Ishikawa (cell line): ENCODE results near the gene SYTL4.

Source experiments
- CEBPB ChIP-seq: IDR thresholded peaks from 2 replicates; pipeline ENCODE4 v1.6.1; 2012
- CREB1 ChIP-seq: IDR thresholded peaks from 2 replicates; pipeline ENCODE4 v1.6.1; 2012; ENCODE audit warnings: low read depth
- EGR1 ChIP-seq: IDR thresholded peaks from 2 replicates; pipeline ENCODE4 v1.6.1; 2012
- EP300 ChIP-seq: IDR thresholded peaks from 2 replicates; pipeline ENCODE4 v1.6.1; 2012; ENCODE audit warnings: borderline replicate concordance
- FOXM1 ChIP-seq: IDR thresholded peaks from 2 replicates; pipeline ENCODE4 v1.6.1; 2012; ENCODE audit warnings: low read depth, borderline replicate concordance
- MAX ChIP-seq: IDR thresholded peaks from 2 replicates; pipeline ENCODE4 v1.6.1; 2012
- NFIC ChIP-seq: IDR thresholded peaks from 2 replicates; pipeline ENCODE4 v1.6.1; 2012
- RAD21 ChIP-seq: IDR thresholded peaks from 2 replicates; pipeline ENCODE4 v1.6.1; 2012; ENCODE audit warnings: low read depth
- REST ChIP-seq: IDR thresholded peaks from 2 replicates; pipeline ENCODE4 v1.6.1; 2012; ENCODE audit warnings: low read depth, mild to moderate bottlenecking
- TAF1 ChIP-seq: IDR thresholded peaks from 2 replicates; pipeline ENCODE4 v1.6.1; 2012; ENCODE audit warnings: low read depth, mild to moderate bottlenecking
- TCF12 ChIP-seq: IDR thresholded peaks from 2 replicates; pipeline ENCODE4 v1.6.1; 2012; ENCODE audit warnings: low read depth
- TEAD4 ChIP-seq: IDR thresholded peaks from 2 replicates; pipeline ENCODE4 v1.6.1; 2012
- USF1 ChIP-seq: IDR thresholded peaks from 2 replicates; pipeline ENCODE4 v1.6.1; 2012
- YY1 ChIP-seq: IDR thresholded peaks from 2 replicates; pipeline ENCODE4 v1.6.1; 2012; ENCODE audit warnings: low read depth
- ZBTB7A ChIP-seq: IDR thresholded peaks from 2 replicates; pipeline ENCODE4 v1.6.1; 2012; ENCODE audit warnings: low read depth

SYTL4 gene

GRCh38 chrX:100731441-100732281, at the start of gene SYTL4:
Gene SYTL4, minus strand, starts transcription at chrX:100732121. Its CDS starts 30,084 bp downstream, at chrX:100702037.
- TF ChIP-seq RAD21 (no peak), EP300 (no peak), FOXM1 (no peak), CEBPB (no peak), USF1 (no peak), TAF1 (no peak), CREB1 (no peak), TEAD4 (no peak), EGR1 (no peak), ZBTB7A (no peak; the same call in 1 of the 2 replicates), NFIC (no peak), TCF12 (no peak), MAX (no peak), YY1 (no peak), REST (no peak)

GRCh38 chrX:100768679-100769338, 36.9 kb upstream of the SYTL4 start:
- TF ChIP-seq TAF1 (no peak), YY1 (no peak), ZBTB7A (no peak), CREB1 (no peak), RAD21 (peak; percentile 87)

- TF ChIP-seq FOXM1: no peak
- no peak for TF ChIP-seq NFIC
- TF ChIP-seq USF1: no peak
- no peak for TF ChIP-seq MAX
- no peak for TF ChIP-seq CEBPB
- no peak for TF ChIP-seq TCF12
- TF ChIP-seq EGR1: no peak
- no peak for TF ChIP-seq RAD21
- no peak for TF ChIP-seq YY1
- TF ChIP-seq CREB1: no peak
- TF ChIP-seq TEAD4: no peak
- no peak for TF ChIP-seq ZBTB7A
- TF ChIP-seq EP300: no peak
- no peak for TF ChIP-seq TAF1
Observed at GRCh38 chrX:100750883-100751282, 19.0 kb upstream of the SYTL4 start.

- TF ChIP-seq TCF12: no peak
- TF ChIP-seq CEBPB: no peak
- TF ChIP-seq RAD21: no peak
- no peak for TF ChIP-seq EGR1
- no peak for TF ChIP-seq TAF1
- no peak for TF ChIP-seq FOXM1
- TF ChIP-seq NFIC: no peak
- TF ChIP-seq ZBTB7A: no peak
- no peak for TF ChIP-seq CREB1
- no peak for TF ChIP-seq MAX
- no peak for TF ChIP-seq REST
- no peak for TF ChIP-seq TEAD4
- no peak for TF ChIP-seq USF1
- TF ChIP-seq EP300: no peak
- TF ChIP-seq YY1: no peak
Observed at GRCh38 chrX:100748108-100748507, 16.2 kb upstream of the SYTL4 start.
